WTC11 (cell line): ENCODE results near the gene PALD1. TPM values are rescaled to one million over a fixed set of nuclear protein-coding genes. Genes with fewer than 3 reads are reported as not detected.

ENCODE experiments used
- ATAC-seq: fragments of 200-7000 bp; cut with Tn5 transposase; 2 replicates; pipeline ENCODE4 v1.10.0; 2021; ENCODE audit warnings: mild to moderate bottlenecking, moderate library complexity
- CTCF ChIA-PET: fragments of 300-600 bp; sonication (Branson Sonifier 250); formaldehyde crosslinking; loops from one replicate; lab custom pipeline; 2021; ENCODE audit warnings: antibody characterized with exemption; lab: Charles Lee
- POLR2A ChIA-PET: fragments of 350-600 bp; sonication (Branson Sonifier 250); formaldehyde crosslinking; loops from one replicate; lab custom pipeline; 2021; ENCODE audit warnings: antibody characterized with exemption; lab: Charles Lee
- DNase-seq: peaks from one replicate; pipeline ENCODE4 v3.0.0; 2021; ENCODE audit warnings: low spot score
- H3K27ac Mint-ChIP-seq: 2 replicates; pipeline ENCODE4 v1.8.0; 2021; ENCODE audit warnings: mixed read lengths
- H3K27me3 Mint-ChIP-seq: 2 replicates; pipeline ENCODE4 v1.8.0; 2021; ENCODE audit warnings: low read depth, mild to moderate bottlenecking, moderate library complexity, mixed read lengths
- H3K36me3 Mint-ChIP-seq: 2 replicates; pipeline ENCODE4 v1.8.0; 2021; ENCODE audit warnings: mixed read lengths
- H3K4me1 Mint-ChIP-seq: 2 replicates; pipeline ENCODE4 v1.8.0; 2022; ENCODE audit warnings: mixed read lengths
- H3K4me3 Mint-ChIP-seq: 2 replicates; pipeline ENCODE4 v1.8.0; 2021; ENCODE audit warnings: mild to moderate bottlenecking, moderate library complexity, mixed read lengths
- H3K9me3 Mint-ChIP-seq: 2 replicates; pipeline ENCODE4 v1.8.0; 2021; ENCODE audit warnings: mixed read lengths
- CBFB ChIP-seq: sonication (generic); formaldehyde crosslinking; IDR thresholded peaks from 2 replicates; pipeline ENCODE4 v1.8.1; 2022; ENCODE audit warnings: mild to moderate bottlenecking, low read depth, missing genetic modification reagents
- FOXK1 ChIP-seq: sonication (generic); formaldehyde crosslinking; IDR thresholded peaks from 2 replicates; pipeline ENCODE4 v1.8.0; 2022; ENCODE audit warnings: mild to moderate bottlenecking, moderate library complexity, missing genetic modification reagents
- GABPB1 ChIP-seq: sonication (generic); formaldehyde crosslinking; IDR thresholded peaks from 2 replicates; pipeline ENCODE4 v1.8.1; 2023; ENCODE audit warnings: mild to moderate bottlenecking, missing genetic modification reagents
- GTF2I ChIP-seq: fragments of 250-450 bp; sonication (Bioruptor Pico); conservative IDR thresholded peaks from 2 replicates; pipeline ENCODE4 v1.4.0; 2021; ENCODE audit warnings: mild to moderate bottlenecking
- SOX15 ChIP-seq: fragments of 250-450 bp; sonication (Bioruptor Pico); IDR thresholded peaks from 2 replicates; pipeline ENCODE4 v1.9.0; 2021; ENCODE audit warnings: mild to moderate bottlenecking
- TEAD4 ChIP-seq: sonication (generic); formaldehyde crosslinking; IDR thresholded peaks from 2 replicates; pipeline ENCODE4 v1.8.0; 2022; ENCODE audit warnings: mild to moderate bottlenecking, missing genetic modification reagents
- ZNF138 ChIP-seq: sonication (generic); formaldehyde crosslinking; conservative IDR thresholded peaks from 2 replicates; pipeline ENCODE4 v1.8.1; 2022; ENCODE audit warnings: mild to moderate bottlenecking, moderate library complexity, missing genetic modification reagents
- ZNF416 ChIP-seq: fragments of 250-450 bp; sonication (Bioruptor Pico); IDR thresholded peaks from 2 replicates; pipeline ENCODE4 v1.9.0; 2021; ENCODE audit warnings: mild to moderate bottlenecking, inconsistent platforms
- ZNF423 ChIP-seq: fragments of 250-450 bp; sonication (Bioruptor Pico); IDR thresholded peaks from 2 replicates; pipeline ENCODE4 v2.1.2; 2022; ENCODE audit warnings: mild to moderate bottlenecking, moderate library complexity
- total RNA-seq: library from RNA; stranded (reverse); gene quantifications from 3 replicates; pipeline ENCODE4 v1.2.3, GENCODE V29; 2021
- TF ChIP-seq, protein P1 (sequence below): fragments of 250-450 bp; sonication (Bioruptor Pico); IDR thresholded peaks from 2 replicates; pipeline ENCODE4 v1.9.0; 2021; ENCODE audit warnings: mild to moderate bottlenecking
- TF ChIP-seq, protein P2 (sequence below): sonication (generic); formaldehyde crosslinking; IDR thresholded peaks from 2 replicates; pipeline ENCODE4 v1.8.0; 2022; ENCODE audit warnings: mild to moderate bottlenecking, missing genetic modification reagents
- TF ChIP-seq, protein P3 (sequence below): sonication (generic); formaldehyde crosslinking; IDR thresholded peaks from 2 replicates; pipeline ENCODE4 v1.8.0; 2023; ENCODE audit warnings: mild to moderate bottlenecking, missing genetic modification reagents
- TF ChIP-seq, protein P4 (sequence below): sonication (generic); formaldehyde crosslinking; IDR thresholded peaks from 2 replicates; pipeline ENCODE4 v1.8.0; 2023; ENCODE audit warnings: missing genetic modification reagents
- TF ChIP-seq, protein P5 (sequence below): sonication (generic); formaldehyde crosslinking; IDR thresholded peaks from 2 replicates; pipeline ENCODE4 v1.8.1; 2022; ENCODE audit warnings: mild to moderate bottlenecking, missing genetic modification reagents, moderate library complexity, borderline replicate concordance
- TF ChIP-seq, protein P6 (sequence below): sonication (generic); formaldehyde crosslinking; IDR thresholded peaks from 2 replicates; pipeline ENCODE4 v1.8.1; 2022; ENCODE audit warnings: low read depth, mild to moderate bottlenecking, moderate library complexity, missing genetic modification reagents, borderline replicate concordance
- TF ChIP-seq, protein P7 (sequence below): sonication (generic); formaldehyde crosslinking; IDR thresholded peaks from 2 replicates; pipeline ENCODE4 v1.8.1; 2023; ENCODE audit warnings: mild to moderate bottlenecking, missing genetic modification reagents, moderate library complexity

The PALD1 gene
- total RNA-seq, 1 experiment from 2014 or later = 43.6 TPM

DNA sequence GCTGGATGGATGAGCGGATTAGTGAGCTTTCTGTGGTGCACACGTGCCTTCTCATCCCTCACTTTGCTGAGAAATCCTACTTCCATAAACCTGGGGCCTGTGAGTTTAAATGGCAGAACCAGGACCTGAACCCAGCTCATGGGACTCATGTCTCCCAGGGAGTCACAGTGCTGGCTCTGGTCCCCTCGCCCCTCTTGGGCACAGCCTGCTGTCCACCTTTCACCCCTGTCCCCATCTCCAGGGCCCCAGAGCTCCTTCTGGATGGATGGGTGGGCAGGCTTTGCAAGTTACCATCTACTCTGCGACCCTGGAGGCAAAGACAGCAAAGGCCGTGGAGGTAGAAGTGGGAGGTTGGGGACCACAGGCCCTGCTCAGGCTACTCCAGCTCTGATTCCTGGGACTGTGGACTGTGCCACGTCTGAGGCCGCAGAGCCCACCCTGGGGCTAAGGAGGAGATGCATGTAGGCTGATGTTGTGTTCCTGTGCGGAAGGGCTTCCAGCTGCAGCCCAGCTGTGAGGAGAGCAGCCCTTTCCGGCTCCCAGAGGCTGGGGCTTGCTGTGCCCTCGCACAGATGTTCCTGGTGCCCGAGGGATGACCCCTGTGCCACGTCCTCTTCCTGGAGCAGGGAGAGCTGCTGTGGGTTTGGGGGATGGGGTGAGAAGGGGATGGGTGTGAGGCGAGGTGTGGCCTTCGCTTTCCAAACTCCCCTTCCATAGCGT is 83.6 kb downstream of the PALD1 start (continued):
- TF ChIP-seq, protein P1, sequence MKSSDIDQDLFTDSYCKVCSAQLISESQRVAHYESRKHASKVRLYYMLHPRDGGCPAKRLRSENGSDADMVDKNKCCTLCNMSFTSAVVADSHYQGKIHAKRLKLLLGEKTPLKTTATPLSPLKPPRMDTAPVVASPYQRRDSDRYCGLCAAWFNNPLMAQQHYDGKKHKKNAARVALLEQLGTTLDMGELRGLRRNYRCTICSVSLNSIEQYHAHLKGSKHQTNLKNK (CRISPR knock-in tag) = no peak
- TF ChIP-seq, protein P2, sequence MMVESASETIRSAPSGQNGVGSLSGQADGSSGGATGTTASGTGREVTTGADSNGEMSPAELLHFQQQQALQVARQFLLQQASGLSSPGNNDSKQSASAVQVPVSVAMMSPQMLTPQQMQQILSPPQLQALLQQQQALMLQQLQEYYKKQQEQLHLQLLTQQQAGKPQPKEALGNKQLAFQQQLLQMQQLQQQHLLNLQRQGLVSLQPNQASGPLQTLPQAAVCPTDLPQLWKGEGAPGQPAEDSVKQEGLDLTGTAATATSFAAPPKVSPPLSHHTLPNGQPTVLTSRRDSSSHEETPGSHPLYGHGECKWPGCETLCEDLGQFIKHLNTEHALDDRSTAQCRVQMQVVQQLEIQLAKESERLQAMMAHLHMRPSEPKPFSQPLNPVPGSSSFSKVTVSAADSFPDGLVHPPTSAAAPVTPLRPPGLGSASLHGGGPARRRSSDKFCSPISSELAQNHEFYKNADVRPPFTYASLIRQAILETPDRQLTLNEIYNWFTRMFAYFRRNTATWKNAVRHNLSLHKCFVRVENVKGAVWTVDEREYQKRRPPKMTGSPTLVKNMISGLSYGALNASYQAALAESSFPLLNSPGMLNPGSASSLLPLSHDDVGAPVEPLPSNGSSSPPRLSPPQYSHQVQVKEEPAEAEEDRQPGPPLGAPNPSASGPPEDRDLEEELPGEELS (CRISPR knock-in tag) = no peak
- TF ChIP-seq GTF2I (CRISPR knock-in tag) = no peak
- TF ChIP-seq ZNF138 (CRISPR knock-in tag) = no peak
- no peak for TF ChIP-seq TEAD4 (CRISPR knock-in tag)
- TF ChIP-seq, all 79 proteins: peak for 0

DNA sequence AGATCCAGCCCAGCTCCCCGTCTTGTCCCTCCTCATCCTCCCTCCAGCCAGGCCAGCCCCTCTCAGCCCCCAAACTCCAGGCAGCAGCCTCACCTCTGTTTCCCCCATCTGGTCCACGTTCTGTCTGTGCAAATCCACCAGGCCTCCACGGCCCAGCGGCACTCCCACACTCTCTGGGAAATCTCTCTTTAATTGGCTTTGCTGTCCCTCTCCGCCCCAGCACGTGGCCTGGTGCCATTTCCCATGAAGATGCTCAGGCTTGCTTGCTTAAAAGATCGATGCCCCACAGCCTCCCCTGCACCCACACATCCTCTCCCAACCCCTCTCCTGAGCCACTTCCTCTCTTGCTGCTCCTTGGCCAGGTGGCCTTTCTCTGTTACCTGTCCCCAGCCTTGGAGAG is 84.7 kb downstream of the PALD1 start:
- CTCF ChIA-PET = no interaction called here

DNA sequence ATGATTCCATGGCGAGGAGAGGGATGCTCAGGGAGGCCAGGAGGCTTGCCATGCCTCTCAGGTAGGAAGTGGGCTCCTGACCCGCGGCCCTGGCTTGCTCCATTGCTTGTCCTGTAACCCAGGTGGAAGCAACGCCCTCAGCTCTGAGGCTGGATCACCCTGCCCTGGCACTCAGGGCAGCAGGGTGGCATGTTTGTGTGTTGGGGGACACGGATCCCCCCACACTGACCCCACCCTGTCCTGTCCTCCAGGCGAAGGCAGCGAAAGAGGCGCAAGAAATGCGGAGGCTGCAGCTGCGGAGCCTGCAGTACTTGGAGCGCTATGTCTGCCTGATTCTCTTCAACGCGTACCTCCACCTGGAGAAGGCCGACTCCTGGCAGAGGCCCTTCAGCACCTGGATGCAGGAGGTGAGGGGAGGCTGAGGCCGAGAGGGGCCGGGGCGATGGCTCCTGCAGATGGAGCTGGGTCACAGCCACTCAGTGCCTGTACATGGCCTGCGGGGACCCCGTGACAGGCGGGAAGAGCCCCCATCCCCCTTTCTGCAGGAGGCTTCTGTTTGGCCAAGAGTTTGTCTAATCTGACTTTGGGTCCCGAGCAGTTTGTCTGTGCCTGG is 85.7 kb downstream of the PALD1 start:
- ChIA-PET CTCF (no interaction called here), POLR2A (no interaction called here)
- H3K4me1 Mint-ChIP-seq = peaks cover 9% of the 10 kb centered on the region
- no peaks in the 10 kb centered on the region for H3K36me3 Mint-ChIP-seq
- TF ChIP-seq, protein P3, sequence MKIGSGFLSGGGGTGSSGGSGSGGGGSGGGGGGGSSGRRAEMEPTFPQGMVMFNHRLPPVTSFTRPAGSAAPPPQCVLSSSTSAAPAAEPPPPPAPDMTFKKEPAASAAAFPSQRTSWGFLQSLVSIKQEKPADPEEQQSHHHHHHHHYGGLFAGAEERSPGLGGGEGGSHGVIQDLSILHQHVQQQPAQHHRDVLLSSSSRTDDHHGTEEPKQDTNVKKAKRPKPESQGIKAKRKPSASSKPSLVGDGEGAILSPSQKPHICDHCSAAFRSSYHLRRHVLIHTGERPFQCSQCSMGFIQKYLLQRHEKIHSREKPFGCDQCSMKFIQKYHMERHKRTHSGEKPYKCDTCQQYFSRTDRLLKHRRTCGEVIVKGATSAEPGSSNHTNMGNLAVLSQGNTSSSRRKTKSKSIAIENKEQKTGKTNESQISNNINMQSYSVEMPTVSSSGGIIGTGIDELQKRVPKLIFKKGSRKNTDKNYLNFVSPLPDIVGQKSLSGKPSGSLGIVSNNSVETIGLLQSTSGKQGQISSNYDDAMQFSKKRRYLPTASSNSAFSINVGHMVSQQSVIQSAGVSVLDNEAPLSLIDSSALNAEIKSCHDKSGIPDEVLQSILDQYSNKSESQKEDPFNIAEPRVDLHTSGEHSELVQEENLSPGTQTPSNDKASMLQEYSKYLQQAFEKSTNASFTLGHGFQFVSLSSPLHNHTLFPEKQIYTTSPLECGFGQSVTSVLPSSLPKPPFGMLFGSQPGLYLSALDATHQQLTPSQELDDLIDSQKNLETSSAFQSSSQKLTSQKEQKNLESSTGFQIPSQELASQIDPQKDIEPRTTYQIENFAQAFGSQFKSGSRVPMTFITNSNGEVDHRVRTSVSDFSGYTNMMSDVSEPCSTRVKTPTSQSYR = no peak
- TF ChIP-seq, protein P4, sequence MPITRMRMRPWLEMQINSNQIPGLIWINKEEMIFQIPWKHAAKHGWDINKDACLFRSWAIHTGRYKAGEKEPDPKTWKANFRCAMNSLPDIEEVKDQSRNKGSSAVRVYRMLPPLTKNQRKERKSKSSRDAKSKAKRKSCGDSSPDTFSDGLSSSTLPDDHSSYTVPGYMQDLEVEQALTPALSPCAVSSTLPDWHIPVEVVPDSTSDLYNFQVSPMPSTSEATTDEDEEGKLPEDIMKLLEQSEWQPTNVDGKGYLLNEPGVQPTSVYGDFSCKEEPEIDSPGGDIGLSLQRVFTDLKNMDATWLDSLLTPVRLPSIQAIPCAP (CRISPR knock-in tag) = no peak
- TF ChIP-seq, protein P5, sequence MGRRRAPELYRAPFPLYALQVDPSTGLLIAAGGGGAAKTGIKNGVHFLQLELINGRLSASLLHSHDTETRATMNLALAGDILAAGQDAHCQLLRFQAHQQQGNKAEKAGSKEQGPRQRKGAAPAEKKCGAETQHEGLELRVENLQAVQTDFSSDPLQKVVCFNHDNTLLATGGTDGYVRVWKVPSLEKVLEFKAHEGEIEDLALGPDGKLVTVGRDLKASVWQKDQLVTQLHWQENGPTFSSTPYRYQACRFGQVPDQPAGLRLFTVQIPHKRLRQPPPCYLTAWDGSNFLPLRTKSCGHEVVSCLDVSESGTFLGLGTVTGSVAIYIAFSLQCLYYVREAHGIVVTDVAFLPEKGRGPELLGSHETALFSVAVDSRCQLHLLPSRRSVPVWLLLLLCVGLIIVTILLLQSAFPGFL (CRISPR knock-in tag) = no peak
- TF ChIP-seq SOX15 (CRISPR knock-in tag) (no peak), ZNF423 (CRISPR knock-in tag) (no peak), FOXK1 (CRISPR knock-in tag) (no peak), GABPB1 (CRISPR knock-in tag) (no peak), CBFB (CRISPR knock-in tag) (no peak), ZNF416 (CRISPR knock-in tag) (no peak), GTF2I (CRISPR knock-in tag) (no peak)
- TF ChIP-seq, protein P6, sequence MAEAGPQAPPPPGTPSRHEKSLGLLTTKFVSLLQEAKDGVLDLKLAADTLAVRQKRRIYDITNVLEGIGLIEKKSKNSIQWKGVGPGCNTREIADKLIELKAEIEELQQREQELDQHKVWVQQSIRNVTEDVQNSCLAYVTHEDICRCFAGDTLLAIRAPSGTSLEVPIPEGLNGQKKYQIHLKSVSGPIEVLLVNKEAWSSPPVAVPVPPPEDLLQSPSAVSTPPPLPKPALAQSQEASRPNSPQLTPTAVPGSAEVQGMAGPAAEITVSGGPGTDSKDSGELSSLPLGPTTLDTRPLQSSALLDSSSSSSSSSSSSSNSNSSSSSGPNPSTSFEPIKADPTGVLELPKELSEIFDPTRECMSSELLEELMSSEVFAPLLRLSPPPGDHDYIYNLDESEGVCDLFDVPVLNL (CRISPR knock-in tag) = no peak
- DNase-seq = peak; percentile 8
- no peak overlapping the region for H3K27ac Mint-ChIP-seq
- no peaks in the 10 kb centered on the region for H3K27me3 Mint-ChIP-seq
- ATAC-seq = no peak
- H3K4me3 Mint-ChIP-seq = no peak overlapping the region
- no peaks in the 10 kb centered on the region for H3K9me3 Mint-ChIP-seq

More for the DNA sequence above, 84.7 kb downstream of the PALD1 start:
- TF ChIP-seq, protein P7, sequence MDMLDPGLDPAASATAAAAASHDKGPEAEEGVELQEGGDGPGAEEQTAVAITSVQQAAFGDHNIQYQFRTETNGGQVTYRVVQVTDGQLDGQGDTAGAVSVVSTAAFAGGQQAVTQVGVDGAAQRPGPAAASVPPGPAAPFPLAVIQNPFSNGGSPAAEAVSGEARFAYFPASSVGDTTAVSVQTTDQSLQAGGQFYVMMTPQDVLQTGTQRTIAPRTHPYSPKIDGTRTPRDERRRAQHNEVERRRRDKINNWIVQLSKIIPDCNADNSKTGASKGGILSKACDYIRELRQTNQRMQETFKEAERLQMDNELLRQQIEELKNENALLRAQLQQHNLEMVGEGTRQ (CRISPR knock-in tag) = no peak
- DNase-seq = peak; percentile 4
- Mint-ChIP-seq H3K9me3 (no peaks in the 10 kb centered on the region), H3K27me3 (no peaks in the 10 kb centered on the region), H3K36me3 (no peaks in the 10 kb centered on the region), H3K4me3 (no peak overlapping the region), H3K4me1 (peaks cover 19% of the 10 kb centered on the region), H3K27ac (0 out of 2 replicates have a peak overlapping the region, but pooled peaks have one; percentile 45)
- no peak for ATAC-seq
- POLR2A ChIA-PET = no interaction called here
